SW480 (cell line): ENCODE data around the gene SIVA1.

Experiments
- DNase-seq: peaks from one replicate; pipeline ENCODE4 v3.0.0-alpha.2; 2016; ENCODE audit warnings: low spot score

The SIVA1 gene

DNA sequence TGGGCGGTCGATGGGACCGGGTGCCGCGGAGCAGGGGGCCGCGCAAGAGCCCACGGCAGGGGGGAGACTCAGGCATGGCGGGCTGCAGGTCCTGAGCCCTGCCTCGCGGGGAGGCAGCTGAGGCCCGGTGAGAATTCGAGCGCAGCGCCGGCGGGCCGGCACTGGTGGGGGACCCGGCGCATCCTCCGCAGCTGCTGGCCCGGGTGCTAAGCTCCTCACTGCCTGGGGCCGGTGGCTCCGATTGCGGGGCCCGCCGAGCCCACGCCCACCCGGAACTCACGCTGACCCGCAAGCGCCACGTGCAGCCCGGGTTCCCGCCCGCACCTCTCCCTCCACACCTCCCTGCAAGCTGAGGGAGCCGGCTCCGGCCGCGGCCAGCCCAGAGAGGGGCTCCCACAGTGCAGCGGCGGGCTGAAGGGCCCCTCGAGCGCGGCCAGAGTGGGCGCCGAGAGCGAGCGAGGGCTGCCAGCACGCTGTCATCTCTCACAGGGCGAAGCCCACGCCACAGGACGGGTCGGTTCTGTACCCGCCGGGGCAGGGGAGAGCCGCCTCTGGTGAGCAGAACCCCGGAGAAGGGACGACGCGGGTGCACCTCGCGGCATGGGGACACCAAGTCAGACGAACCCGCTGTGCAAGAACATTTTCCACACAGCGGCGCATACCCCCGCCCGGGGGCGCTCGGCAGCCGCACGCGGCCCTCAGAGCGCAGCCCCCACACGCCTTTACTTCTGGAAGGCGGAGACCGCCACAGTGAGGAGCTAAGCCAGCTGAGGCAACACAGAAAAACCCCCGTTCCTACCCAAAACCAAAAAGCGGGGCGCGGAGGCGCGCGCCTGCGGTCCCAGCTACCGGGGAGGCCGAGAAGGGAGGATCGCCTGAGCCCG is 1.2 kb upstream of the SIVA1 start:
- no peak for DNase-seq

DNA sequence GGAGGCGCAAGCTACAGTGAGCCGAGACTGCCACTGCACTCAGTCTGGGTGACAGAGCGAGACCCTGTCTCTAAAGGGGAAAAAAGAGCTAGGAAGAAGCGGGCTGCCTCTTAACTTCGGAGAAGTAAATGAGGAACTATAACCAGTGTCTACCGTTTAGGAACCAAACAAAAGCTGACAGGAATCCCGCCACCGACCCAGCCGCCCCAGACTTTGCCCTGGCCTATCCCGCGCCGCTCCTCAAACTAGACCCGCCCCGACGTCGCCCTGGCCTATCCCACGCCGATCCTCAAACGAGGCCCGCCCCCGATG is 568 bp upstream of the SIVA1 start:
- no peak for DNase-seq

DNA sequence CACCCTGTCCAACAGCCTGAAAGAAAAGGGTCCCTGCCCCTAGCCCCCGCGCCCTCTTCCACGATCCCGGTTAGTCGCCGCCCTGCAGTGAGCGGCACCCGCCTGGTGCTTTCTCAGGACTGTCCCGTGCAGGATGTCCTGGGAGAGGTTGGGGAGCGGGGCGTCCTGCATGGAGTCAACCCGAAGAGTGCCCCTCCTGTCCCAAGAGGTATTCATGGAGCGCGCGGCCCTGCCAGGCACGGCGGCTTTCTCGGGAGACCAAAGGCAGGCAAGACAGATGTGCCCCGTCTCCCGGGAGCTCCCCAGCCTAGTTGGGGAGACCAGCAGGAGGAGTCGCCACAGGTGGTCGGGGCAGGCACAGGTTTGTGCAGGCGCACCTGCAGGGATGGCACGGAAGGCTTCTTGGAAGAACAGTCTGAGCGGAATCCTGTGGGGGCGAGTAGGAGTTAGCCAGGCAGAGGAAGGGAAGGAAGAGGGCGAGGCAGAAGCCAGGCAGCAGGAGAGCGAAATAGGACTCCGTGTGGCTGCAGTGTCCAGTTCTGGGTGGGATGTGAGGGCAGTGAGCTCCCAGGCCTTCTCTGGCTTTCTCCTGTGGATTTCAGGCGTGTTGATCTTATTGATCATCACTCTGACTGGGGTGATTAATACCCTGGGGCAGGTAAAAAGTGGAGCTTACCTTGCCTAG is 723 bp downstream of the SIVA1 start:
- no peak for DNase-seq

DNA sequence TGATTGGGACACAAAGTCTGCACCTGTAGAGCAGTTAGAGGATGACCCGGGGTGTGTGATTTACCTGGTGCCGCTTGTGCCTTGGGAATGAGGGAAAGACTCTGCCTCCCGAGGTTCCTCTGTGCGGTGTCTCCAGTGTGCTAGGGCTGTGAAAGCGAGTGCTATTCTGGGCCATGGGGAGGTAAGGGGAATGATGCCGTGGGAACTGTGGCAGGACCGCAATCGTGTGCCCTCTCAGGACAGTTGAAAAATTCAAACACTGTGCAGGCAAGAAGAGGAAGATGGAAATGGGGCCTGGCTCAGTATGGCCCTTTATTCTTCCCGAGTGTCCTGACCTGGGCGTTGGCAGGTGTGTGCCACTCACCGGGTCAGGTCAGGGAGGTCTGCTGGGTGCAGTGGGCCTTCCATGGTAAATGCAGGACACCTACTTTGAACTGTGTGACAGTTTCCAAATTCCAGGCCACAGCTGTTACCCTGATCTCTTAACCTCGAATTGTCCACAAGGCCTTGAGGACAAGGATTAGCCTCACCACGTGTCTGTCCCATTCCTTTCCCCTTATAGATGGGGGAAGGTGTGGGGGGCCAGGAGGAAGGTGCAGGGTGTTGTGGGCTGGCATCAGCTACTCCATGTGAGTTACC is 1.4 kb downstream of the SIVA1 start:
- DNase-seq, result no peak

DNA sequence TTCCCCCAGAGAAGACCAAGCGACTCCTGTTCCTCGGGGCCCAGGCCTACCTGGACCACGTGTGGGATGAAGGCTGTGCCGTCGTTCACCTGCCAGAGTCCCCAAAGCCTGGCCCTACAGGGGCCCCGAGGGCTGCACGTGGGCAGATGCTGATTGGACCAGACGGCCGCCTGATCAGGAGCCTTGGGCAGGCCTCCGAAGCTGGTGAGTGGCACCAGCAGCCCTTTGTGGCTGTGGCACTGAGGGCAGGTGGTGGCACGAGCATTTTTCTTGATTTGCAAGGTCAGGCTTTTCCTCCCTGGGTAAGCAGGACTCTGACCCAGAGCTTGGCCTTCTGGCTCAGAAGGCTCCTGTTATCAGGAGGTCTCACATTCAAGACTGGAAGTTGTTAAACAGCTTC is 2.7 kb downstream of the SIVA1 start:
- DNase-seq, result no peak

DNA sequence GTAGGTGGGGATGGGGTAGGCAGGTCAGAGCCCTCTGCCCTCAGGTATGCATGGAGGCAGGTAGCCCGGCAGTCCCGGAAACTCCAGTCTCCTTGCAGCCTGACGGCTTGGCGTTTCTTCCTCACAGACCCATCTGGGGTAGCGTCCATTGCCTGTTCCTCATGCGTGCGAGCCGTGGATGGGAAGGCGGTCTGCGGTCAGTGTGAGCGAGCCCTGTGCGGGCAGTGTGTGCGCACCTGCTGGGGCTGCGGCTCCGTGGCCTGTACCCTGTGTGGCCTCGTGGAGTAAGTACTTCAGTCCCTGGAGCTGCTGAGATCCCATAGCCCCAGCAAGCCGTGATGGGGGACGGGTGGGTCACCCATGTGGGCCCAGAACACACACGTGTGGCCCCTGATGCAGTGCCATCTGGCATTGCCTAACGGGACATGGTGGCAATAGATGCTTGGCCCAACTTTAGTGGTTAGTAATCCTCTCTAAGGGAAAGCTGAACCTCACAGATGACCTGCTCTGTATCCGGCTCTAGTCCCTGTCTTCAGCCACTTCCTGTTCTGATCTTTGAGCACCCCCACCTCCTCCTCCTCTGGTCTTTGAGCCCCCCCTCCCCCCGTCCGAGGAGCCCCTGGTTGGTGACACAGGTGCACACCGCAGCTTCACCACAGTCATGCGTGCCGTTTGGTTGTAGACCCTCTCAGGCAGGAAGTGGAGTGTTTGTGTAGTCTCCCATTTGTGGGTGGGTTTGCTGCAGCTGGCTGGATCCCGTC is 3.7 kb downstream of the SIVA1 start:
- DNase-seq, result no peak

DNA sequence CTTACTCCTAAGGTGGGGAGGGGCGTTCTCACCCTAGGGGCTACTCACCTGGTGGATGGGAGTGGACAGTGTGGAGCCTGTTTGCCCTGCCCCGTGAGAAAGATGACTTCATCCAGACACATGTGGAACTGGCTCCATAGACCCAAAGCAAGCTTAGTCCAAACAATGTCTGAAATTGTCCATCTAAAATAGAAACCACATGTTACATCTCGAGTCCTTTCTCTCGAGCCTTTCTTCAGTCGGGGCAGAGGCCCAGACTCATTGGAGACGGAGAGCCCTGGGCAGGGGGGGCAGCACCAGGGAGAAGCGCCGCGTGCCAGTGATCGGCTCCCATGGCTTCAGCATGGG is 4.3 kb downstream of the SIVA1 start:
- no peak for DNase-seq

DNA sequence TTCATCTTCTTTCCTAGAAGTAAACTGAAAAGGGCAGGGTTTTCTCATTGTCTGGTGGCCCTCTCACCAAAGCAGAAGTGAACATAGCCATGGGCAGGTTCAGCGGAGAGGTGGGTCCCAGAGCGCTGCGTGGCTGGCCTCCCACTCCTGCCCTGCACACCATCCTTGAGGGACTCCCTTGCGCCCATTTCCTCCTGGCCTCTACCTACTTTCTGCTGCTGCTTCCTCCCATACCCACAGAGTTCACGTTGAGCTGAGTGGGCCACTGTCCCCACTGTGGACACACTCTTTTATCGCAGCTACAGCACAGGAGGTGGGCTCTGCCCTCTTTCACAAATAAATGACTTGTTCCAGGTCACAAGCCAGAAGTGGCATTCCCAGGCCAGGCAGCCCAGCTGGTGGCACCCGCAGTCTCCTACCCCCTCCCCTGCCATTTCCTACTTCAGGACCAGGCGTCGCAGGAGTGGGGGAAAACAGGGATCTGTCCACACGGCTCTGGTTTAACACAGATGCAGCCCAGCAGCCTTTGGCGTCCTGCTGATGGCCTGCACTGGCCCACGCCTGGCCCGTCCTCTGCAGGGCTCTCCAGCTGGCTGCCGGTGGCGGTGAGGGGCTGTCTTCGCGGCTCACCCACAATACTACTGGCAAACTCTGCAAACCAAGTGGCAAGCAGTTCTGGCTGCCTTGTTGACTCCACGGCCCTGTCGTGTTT is 4.9 kb downstream of the SIVA1 start:
- no peak for DNase-seq

DNA sequence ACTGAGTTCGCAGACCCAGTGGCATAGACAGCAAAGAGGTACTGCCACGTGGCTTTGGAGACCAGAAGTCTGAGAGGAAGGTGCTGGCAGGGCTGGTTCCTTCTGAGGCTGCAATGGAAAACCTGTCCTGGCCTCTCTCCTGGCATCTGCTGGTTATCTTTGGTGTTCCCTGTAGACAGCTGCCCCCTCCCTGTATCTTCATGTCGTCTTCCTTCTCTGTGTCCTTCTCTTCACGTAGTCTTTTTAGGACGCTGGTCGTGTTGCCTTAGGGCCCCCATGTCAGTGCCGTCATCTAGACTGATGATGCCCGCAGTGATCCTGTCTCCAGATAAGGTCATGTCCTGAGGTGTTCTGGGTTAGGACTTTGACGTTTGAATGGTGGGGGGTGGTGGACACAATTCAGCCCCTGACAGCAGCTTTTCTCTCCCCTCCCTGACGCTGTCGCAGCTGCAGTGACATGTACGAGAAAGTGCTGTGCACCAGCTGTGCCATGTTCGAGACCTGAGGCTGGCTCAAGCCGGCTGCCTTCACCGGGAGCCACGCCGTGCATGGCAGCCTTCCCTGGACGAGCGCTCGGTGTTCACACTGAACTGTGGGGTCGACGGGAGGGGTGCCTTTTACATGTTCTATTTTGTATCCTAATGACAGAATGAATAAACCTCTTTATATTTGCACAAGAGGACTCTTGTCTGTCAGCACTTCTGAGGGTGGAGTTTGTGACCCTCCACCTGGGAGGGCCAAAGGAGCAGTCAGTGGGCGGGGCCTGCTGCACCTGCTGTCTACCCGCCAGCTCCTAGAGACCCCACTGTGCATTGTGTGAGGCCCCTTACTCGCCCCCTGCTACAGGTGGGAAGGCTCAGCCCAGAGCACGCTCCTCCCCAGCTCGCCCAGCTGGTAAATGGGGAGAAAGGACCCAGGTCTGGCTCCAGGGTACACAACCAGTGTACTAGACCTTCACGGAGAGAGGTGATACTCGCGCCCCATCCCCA is 6.3 kb downstream of the SIVA1 start:
- no peak for DNase-seq

DNA sequence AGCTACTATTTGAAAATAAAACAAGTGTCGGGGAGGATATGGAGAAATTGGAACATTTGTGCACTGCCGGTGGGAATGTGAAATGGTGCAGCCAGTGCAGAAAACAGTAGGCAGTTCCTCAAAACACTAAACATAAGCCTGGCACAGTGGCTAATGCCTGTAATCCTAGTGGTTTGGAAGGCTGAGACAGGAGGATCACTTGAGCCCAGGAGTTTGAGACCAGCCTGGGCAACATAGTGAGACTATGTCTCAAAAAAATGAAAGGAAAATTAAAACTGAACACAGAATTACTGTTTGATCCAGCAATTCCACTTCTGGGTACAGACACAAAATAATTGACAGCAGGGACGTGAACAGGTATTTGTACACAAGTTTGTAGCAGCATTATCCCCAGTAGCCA is 12.6 kb downstream of the SIVA1 start:
- DNase-seq, result no peak

DNA sequence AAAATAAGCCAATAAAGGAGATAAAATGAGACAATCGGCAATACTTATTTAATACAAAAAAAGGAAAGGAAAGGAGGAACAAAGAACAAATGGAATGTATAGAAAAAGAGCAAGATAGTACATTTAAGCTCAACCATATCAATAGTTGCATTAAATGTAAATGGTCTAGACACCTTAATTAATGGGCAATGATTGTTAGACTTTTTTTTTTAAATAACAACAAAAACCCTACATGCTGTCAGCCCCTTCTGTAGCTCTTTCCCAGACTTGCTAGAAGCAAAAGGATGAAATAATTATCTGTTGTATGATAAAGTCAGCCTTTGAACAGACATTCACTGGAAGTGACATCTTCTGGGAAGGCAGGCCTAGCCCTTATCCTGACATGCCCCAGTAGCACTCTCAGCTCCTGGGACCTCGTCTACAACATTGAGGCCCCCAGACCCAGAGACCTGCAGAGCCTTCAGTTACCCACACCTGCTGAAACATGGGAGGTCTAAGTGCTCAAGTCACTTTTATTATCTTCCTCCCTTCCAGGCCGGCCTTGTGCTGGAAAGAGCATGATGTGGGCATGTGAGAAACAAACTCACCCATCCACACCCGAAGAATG is 13.4 kb downstream of the SIVA1 start:
- no peak for DNase-seq

DNA sequence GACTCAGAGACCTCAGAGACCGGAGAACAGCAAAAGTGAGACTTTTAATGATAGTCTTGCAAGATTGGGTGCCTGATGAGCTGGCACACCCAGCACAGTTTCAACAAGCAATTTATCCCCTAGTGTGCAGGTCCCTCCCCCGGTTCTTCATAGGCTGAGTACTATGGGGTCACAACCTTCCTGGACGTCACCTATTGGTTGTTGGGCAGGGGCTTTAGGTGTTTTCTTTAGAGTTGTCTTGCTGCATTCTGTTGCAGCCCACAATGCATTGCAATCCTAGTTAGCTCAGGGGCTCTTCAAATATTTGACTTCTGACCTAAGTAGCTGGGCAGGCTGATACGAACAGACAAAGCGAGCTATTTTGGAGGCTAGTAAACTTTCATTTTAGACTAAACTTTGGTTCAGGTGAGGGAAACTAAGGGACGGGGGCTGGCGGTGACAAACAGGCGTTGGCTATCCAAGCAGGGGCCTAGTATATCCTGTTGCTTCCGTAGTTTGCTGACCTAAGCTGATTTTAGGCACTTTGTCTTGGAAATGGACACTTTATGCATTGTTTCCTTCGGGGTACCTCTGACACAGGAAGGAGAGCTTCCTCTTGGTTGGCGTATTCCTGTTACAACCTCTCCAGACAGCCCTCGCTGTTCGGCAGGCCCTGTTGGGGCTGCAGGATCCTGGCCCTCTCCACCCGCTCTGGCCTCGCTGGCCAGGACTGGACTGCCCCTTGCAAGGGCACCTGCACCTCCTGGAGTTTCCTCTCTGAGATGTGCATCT is 14.1 kb downstream of the SIVA1 start:
- no peak for DNase-seq

DNA sequence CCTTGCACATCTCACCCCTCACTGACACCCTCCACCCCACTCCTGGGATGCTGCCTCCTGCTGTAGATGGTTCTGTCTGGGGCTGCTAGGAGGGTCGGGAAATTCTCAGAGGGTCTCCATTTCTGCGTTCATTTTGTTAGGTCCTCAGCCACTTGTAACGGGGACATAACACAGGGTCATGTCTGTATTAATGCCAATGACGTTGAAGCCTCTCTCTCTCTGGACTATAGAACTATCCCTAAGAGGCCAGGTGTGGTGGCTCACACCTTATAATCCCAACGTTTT is 14.6 kb downstream of the SIVA1 start:
- no peak for DNase-seq

DNA sequence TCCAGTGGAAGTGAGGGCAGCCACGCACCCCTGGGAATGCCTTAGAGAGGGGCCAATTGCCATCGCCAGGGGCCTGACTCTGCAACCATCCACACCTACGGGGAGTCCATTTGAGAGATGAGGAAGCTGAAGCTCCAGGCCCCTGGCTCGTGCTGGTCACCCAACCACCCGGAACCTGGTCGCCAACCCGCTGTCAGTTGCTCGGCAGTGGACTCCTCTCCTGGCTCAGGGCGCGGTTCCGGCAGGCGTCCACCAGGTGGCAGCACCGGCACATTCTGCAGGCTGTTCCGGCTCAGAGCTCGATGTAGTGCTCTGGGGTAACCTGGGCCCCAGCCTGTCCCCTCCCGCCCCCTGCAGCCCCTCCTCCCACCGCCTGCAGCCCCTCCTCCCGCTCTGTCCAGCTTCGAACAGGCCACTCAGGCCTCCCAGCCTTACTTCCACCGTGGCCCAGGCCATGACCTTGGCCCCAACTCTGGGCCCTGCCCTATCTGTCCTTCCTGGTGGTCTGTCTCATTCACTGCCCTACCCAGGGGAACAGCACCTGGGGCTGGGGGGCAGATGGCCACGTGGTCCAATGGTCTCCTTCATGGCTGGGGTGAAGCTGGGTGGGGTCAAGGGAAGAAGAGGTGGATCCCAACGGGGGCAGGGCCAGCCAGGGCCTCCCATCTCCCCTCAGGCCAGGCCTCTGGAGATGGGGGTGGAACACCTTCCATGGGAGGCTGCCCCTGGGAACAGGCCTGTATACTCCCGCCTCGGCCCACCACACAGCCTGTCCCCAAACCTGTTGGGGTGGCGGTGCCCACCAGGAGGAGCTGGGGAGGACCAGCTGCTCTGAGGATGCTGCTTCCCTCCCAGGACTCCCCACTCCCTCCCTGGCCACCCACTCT is 15.7 kb downstream of the SIVA1 start:
- DNase-seq, result peak; percentile 74

DNA sequence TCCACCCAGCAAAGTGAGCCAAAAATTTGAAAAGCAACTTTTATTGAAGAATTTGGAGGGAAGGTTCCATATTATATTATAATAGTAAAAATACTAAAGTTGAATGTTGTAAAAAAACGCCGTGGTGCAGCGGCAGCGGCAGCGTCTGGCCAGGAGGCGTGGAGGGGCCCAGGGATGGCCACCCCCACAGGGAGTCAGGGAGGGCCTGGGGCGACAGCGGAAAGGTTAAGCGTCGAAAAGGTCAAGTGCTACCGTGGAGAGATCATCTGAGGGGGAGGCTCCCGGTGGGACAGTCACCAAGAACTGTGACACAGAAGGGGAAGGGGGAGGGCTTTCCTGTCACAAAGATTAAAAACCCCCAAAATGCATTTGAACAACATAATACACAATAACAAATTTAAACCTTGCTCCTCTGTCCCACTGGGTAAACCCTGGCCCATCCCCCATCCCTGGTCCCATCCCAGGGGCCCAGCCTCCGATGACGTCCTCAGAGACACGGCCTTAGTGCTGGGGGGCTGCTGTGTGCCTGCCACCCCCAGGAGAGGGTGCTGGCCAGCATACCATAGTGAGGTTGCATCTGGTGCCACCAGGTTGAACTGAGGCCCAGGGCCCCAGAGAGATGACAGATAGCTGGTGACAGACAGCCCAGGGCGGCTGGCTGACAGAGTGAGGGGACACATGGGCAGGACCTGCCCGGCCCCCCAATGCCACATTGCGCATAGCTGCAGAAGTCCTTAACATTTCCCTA is 16.6 kb downstream of the SIVA1 start:
- DNase-seq, result no peak

DNA sequence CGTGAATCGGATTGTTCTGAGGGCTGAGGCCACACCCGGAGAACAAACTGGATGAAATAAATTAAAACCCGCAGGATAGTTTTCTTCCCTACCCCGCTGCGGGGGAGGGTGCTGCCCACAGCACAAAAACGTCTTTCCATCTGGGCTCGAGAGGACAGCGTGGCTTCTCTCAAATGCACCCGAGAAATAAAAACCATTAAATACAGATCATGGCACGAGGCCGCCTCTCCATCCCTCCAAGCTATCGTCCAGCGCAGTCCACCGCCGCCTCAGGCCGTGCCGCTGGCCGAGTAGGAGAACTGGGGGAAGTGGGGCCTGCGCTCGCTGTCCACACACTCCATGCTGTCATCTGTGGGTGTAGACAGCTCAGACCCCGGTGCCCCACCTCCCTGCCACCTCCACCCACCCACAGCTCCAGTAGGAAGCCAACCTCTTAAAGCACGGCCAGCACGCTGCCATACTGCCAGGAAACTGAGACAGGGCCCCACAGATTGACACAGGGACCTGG is 17.2 kb downstream of the SIVA1 start:
- DNase-seq, result no peak

DNA sequence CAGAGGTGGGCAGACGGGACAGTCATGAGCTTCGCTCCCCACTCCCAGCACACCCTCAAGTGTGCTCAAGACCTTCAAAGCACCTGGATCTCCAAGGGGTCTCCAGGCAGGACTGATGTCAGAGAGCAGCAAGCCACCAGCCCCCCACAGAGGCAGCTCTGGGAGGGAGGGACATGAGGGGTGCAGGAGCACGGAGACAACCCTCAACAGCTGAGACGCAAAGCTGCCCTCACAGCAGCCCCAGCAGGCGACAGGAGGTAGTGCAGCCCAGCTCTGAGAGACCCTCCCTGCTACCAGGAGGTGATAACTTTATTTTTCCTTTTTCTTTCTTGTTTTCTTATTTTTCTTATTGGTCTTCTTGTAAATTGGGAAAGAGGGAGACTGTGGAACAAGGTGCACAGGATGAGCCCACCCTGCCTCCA is 17.9 kb downstream of the SIVA1 start:
- no peak for DNase-seq

DNA sequence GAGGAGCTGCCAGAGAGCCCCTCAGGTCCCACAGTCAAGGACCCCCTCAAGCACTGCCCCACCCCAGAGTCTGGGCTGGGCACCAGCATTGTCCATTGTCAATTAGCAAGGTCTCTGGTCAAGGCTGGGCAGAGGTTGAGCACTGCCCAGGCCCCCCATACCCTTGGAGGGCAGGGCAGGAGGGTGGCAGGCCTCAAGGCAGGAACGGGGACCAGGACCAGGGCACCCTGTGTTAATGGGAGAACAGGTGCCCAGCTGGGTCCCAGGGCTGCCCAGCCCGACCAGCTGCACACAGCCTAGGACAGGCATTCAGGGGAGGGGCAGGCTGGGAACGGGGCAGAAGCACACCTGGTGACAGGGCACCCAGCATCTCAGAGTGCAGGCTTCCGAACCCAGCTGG is 18.4 kb downstream of the SIVA1 start:
- DNase-seq, result no peak
